Dendritic cell treated with granulocyte-macrophage colony-stimulating factor and Interleukin-4, amounts not matched to agents 40 ng/mL and 50 ng/mL, for 4 days (primary cell): ENCODE data around the gene CHST14.
A peak's percentile ranks its signal among the peaks of the same experiment; 100 is the strongest.
"Not testable (repeated sequence)": the region's sequence is repeated elsewhere in the genome, so short reads cannot be mapped to it uniquely, and the experiment has no call there.

ENCODE experiments used
- H3K27ac Mint-ChIP-seq: one replicate; pipeline ENCODE4 v1.8.0; 2022; ENCODE audit warnings: mild to moderate bottlenecking, mixed read lengths
- H3K27me3 Mint-ChIP-seq: one replicate; pipeline ENCODE4 v1.8.0; 2022; ENCODE audit warnings: mild to moderate bottlenecking, mixed read lengths
- H3K36me3 Mint-ChIP-seq: one replicate; pipeline ENCODE4 v1.8.0; 2022; ENCODE audit warnings: low read depth, mixed read lengths
- H3K4me1 Mint-ChIP-seq: one replicate; pipeline ENCODE4 v1.8.0; 2022; ENCODE audit warnings: low read depth, mixed read lengths
- H3K4me3 Mint-ChIP-seq: one replicate; pipeline ENCODE4 v1.8.0; 2022; ENCODE audit warnings: mild to moderate bottlenecking, moderate library complexity, mixed read lengths
- H3K9me3 Mint-ChIP-seq: one replicate; pipeline ENCODE4 v1.8.0; 2022; ENCODE audit warnings: mixed read lengths
- intact Hi-C: fragments of 100-400 bp; cut with micrococcal nuclease; formaldehyde crosslinking; loops from one replicate; pipeline ENCODE4 v1.15.0; 2022

The CHST14 gene

GRCh38 chr15:40446144-40446543 is 24.6 kb upstream of the CHST14 start:
- peaks cover 54% of the 10 kb centered on the region for H3K4me1 Mint-ChIP-seq
- H3K27me3 Mint-ChIP-seq, result peaks cover 13% of the 10 kb centered on the region
- intact Hi-C loops, result loop anchor here (10.0 kb wide), 1 partner anchor 59 kb away; no protein-coding TSS in a partner anchor
- peaks cover 12% of the 10 kb centered on the region for H3K36me3 Mint-ChIP-seq
- no peak overlapping the region for H3K27ac Mint-ChIP-seq
- H3K4me3 Mint-ChIP-seq, result no peak overlapping the region
- H3K9me3 Mint-ChIP-seq, result no peaks in the 10 kb centered on the region

DNA sequence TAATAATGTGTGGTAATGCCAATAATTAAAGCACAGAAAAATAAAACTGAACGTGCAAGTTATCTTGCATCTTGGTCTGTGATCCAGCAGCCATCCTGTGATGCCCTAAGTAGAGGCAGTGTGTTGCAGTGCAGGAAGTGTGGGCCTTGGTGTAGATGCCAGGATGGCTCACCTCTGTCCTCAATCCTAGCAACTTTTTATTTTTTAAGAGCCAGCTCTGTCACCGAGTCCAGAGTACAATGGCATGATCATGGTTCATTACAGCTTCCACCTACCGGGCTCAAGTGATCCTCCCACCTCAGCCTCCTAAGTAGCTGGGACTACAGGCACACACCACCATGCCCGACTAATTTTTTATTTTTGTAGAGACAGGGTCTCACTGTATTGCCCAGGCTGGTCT is 22.4 kb upstream of the CHST14 start:
- intact Hi-C loops, result loop anchor here (10.0 kb wide), 1 partner anchor 56 kb away; no protein-coding TSS in a partner anchor
- Mint-ChIP-seq H3K27ac (no peak overlapping the region), H3K9me3 (no peaks in the 10 kb centered on the region), H3K36me3 (peaks cover 7% of the 10 kb centered on the region), H3K4me3 (no peak overlapping the region), H3K4me1 (peaks cover 63% of the 10 kb centered on the region), H3K27me3 (peaks cover 5% of the 10 kb centered on the region)

DNA sequence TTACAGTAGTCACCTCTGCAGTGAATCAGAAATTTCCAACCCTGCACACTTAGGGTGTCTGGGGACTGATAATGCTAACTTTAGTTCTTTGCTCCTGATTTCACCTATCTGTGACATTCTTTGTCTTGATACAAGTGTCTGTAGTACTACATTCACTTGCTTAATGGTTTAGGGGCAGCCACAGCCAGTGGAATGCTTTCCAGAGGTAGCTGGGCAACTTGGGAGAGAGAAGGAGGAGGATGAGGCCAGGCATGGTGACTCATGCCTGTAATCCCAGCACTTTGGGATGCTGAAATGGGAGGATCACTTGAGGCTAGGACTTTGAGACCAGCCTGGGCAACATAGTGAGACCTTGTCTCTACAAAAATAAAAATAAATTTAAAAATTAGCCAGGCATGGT is 21.5 kb upstream of the CHST14 start:
- H3K9me3 Mint-ChIP-seq, result no peaks in the 10 kb centered on the region
- intact Hi-C loops, result loop anchor here (10.0 kb wide), 1 partner anchor 56 kb away; no protein-coding TSS in a partner anchor
- peaks cover 63% of the 10 kb centered on the region for H3K4me1 Mint-ChIP-seq
- H3K4me3 Mint-ChIP-seq, result no peak overlapping the region
- no peaks in the 10 kb centered on the region for H3K27me3 Mint-ChIP-seq
- peaks cover 7% of the 10 kb centered on the region for H3K36me3 Mint-ChIP-seq
- H3K27ac Mint-ChIP-seq, result no peak overlapping the region

DNA sequence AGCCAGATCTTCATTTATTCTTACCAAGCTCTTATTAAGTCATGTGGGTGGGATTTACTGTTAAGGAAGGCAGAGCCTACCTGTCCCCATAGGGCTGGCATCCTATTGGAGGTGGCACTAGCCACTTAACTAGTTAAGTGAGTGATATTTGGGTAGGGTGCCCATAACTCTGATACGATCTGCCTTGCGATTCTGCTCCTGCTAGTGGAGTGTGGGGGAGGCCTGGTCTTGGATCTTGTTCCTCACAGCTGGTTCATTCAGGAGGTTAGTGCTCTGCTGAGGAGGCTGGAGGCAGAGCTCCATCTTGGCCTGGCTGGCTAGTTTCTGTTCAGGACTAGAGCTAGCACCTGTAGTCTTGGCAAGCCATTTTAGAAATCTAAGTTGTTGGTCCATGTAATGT is 20.7 kb upstream of the CHST14 start:
- peaks cover 7% of the 10 kb centered on the region for H3K36me3 Mint-ChIP-seq
- H3K9me3 Mint-ChIP-seq, result no peaks in the 10 kb centered on the region
- no peaks in the 10 kb centered on the region for H3K27me3 Mint-ChIP-seq
- peaks cover 63% of the 10 kb centered on the region for H3K4me1 Mint-ChIP-seq
- intact Hi-C loops, result no loop called here
- H3K27ac Mint-ChIP-seq, result peak overlapping the region; percentile 11
- no peak overlapping the region for H3K4me3 Mint-ChIP-seq

DNA sequence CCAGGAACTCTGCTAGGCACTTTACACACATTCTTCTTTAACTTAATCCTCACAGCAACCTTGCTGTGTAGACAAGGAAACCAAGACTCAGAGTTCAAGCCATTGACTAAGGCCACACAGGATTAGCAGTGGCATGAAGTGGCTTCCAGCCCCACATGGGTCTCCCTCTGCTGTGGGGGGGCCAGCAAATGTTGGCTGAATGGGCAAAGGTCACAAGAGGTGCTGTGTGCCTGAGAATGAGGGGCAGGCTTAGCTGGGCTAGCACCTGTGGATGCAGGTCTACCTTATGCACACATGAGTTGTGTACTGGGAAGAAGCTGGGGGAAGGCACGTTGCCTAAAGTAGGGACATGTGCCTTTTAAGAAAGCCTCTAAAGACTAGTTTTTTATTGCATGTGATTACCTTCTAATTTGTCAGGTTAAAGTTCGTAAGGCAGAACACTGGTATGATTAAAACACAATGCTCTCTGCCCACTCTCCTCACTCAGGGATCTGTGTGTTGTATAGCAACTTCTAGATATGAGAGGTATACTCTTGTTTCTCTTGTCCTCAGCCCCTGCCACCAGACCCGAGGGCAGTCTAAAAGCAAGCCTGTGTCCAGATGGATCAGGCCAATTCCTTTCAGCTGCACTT is 19.1 kb upstream of the CHST14 start:
- Mint-ChIP-seq H3K9me3 (no peaks in the 10 kb centered on the region), H3K4me1 (peaks cover 70% of the 10 kb centered on the region), H3K4me3 (no peak overlapping the region), H3K36me3 (peaks cover 7% of the 10 kb centered on the region), H3K27me3 (no peaks in the 10 kb centered on the region), H3K27ac (no peak overlapping the region)
- intact Hi-C loops, result no loop called here

GRCh38 chr15:40452296-40453090 is 18.3 kb upstream of the CHST14 start:
- no peak overlapping the region for H3K4me3 Mint-ChIP-seq
- intact Hi-C loops, result no loop called here
- peaks cover 7% of the 10 kb centered on the region for H3K36me3 Mint-ChIP-seq
- no peak overlapping the region for H3K27ac Mint-ChIP-seq
- peaks cover 77% of the 10 kb centered on the region for H3K4me1 Mint-ChIP-seq
- H3K27me3 Mint-ChIP-seq, result no peaks in the 10 kb centered on the region
- no peaks in the 10 kb centered on the region for H3K9me3 Mint-ChIP-seq

DNA sequence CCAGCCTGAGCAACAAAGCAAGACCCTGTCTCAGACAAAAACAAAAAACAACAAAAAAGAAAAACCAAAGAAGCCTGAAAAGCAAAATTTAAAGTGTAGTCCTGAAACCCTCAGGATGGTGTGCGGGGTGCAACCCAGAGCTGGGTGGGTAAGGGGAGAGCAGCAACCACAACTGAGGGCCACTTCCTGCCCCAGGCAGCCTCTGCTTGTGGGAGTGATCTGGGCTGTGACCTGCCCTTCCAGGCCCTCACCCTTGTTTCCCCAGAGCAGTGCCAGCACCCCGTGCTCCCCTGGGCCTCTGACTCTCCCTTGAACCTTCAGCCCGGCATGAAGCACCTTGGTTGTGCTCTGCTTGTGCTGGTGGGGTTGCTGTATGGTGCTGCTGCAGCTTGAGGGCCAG is 16.8 kb upstream of the CHST14 start:
- H3K27me3 Mint-ChIP-seq, H3K9me3 Mint-ChIP-seq, intact Hi-C loops: not testable (repeated sequence)
- H3K27ac Mint-ChIP-seq, result peak overlapping the region; percentile 8
- H3K4me3 Mint-ChIP-seq, result peak overlapping the region; percentile 30
- H3K36me3 Mint-ChIP-seq, result peaks cover 22% of the 10 kb centered on the region
- H3K4me1 Mint-ChIP-seq, result peaks cover 77% of the 10 kb centered on the region

GRCh38 chr15:40454904-40455391 is 15.8 kb upstream of the CHST14 start:
- peak overlapping the region; percentile 8 for H3K27ac Mint-ChIP-seq
- intact Hi-C loops, result no loop called here
- H3K4me3 Mint-ChIP-seq, result no peak overlapping the region
- H3K27me3 Mint-ChIP-seq, result no peaks in the 10 kb centered on the region
- peaks cover 25% of the 10 kb centered on the region for H3K36me3 Mint-ChIP-seq
- no peaks in the 10 kb centered on the region for H3K9me3 Mint-ChIP-seq
- peaks cover 67% of the 10 kb centered on the region for H3K4me1 Mint-ChIP-seq

DNA sequence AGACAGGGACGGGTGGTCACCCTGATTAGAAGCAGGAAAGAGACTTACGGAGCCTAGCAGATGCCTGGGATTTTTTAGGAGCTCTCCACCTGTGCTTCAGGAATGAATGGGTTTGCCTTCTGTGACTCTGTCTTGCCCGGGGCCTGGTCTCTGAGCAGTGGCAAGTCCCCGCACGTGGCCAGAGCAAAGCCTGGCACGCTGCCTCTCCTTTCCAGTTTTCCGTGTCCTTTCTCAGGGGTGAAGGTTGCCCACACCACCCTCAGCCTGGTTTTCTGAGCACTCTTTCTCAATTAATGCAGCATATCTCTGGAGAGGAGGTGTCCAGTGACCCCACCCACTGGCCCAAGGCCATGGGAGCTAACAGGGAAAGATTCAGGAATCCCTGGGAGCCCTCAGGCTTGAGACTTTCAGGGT is 14.5 kb upstream of the CHST14 start:
- Mint-ChIP-seq H3K4me1 (peaks cover 58% of the 10 kb centered on the region), H3K27me3 (no peaks in the 10 kb centered on the region)
- intact Hi-C loops, result no loop called here

DNA sequence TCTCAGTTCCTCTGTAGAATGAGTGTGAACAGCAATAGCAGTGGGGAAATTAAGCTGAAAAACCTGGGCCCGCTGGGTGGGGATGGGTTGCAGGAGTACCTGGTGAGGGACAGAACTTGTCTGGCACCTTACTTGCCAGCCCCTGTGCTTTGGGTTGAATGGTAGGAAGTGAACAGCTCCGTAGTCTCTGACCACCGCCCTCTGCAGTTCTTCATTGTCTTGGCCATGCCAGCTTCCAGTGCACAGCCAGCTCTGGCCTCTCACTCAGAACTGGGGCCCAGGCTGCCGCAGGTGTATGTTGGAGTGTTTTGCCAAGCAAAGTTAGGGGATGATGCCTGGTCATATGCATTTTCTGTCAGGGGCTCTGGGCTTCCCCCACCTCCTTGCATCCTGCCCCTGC is 14.0 kb upstream of the CHST14 start:
- H3K36me3 Mint-ChIP-seq, result peaks cover 42% of the 10 kb centered on the region
- no peak overlapping the region for H3K27ac Mint-ChIP-seq
- peaks cover 54% of the 10 kb centered on the region for H3K4me1 Mint-ChIP-seq
- H3K27me3 Mint-ChIP-seq, result no peaks in the 10 kb centered on the region
- no peak overlapping the region for H3K4me3 Mint-ChIP-seq
- intact Hi-C loops, result no loop called here
- H3K9me3 Mint-ChIP-seq, result no peaks in the 10 kb centered on the region

More for the DNA sequence above, 14.5 kb upstream of the CHST14 start:
- Mint-ChIP-seq H3K9me3 (no peaks in the 10 kb centered on the region), H3K4me3 (no peak overlapping the region), H3K36me3 (peaks cover 38% of the 10 kb centered on the region), H3K27ac (no peak overlapping the region)

DNA sequence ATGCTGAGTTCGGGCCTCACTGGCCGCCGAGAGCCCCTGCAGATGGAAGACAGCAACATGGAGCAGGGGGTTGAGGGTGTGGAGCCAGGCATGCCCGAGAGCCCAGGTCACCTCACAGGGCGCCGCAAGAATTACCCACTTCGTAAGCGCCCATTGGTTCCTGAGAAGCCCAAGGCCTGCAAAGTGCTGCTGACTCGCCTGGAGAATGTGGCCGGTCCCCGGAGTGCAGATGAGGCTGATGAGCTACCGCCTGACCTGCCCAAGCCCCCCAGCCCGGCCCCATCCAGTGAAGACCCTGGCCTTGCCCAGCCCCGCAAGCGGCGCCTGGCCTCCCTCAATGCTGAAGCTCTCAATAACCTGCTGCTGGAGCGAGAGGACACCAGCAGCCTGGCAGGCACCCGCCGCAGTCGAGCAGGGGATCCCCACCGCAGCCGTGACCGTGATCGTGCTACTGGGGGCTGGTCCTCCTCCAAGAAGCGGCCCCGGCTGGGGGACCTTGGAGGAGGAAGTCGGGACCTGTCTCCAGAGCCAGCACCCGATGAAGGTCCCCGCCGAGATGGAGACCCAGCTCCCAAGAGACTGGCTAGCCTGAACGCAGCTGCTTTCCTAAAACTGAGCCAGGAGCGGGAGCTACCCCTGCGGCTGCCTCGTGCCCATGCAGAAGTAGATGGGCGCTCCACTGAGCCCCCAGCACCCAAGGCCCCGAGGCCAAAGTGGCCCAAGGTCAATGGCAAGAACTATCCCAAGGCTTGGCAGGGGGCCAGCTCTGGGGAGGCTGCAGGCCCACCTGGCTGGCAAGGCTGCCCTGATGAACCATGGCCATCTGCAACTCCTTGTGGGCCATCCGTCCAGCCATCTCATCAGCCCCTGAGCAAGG is 12.1 kb upstream of the CHST14 start:
- Mint-ChIP-seq H3K27ac (no peak overlapping the region), H3K36me3 (peaks cover 58% of the 10 kb centered on the region), H3K9me3 (no peaks in the 10 kb centered on the region), H3K4me3 (no peak overlapping the region), H3K27me3 (no peaks in the 10 kb centered on the region), H3K4me1 (peaks cover 35% of the 10 kb centered on the region)
- intact Hi-C loops, result no loop called here

DNA sequence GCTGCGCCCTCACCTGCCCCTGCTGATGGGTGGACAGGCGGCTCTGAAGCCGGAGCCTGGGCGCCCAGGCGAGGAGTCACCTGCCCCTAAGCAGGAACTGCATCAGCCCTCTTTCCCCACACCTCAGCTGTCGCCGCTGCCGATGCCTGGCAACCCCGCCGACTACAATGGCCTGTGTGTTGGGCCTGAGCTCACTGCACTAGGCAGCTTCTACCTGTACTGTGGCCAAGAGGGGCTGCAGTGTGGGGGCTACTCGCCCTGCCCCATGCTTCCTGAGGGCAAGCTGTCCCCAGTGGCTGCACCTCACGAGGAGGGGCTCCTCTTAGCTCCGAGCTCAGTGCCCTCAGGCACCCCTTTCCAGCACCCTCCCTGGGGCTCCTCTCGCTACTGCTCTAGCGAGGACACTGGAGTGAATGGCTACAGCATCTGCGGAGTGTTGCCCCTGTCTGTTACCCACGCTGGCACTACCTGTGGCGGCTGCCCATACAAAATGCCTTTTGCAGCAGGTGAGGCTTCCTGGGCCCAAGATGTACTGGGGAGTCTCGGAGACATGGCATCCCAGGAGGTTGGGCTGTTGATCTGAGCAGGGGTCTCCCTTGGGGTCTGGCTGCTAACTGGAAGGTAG is 11.3 kb upstream of the CHST14 start:
- Mint-ChIP-seq H3K9me3 (no peaks in the 10 kb centered on the region), H3K4me3 (no peak overlapping the region), H3K4me1 (peaks cover 32% of the 10 kb centered on the region), H3K27me3 (no peaks in the 10 kb centered on the region), H3K36me3 (peaks cover 66% of the 10 kb centered on the region), H3K27ac (no peak overlapping the region)
- intact Hi-C loops, result no loop called here

- no peak overlapping the region for H3K27ac Mint-ChIP-seq
- H3K27me3 Mint-ChIP-seq, result no peaks in the 10 kb centered on the region
- H3K4me1 Mint-ChIP-seq, result peaks cover 32% of the 10 kb centered on the region
- H3K36me3 Mint-ChIP-seq, result peaks cover 75% of the 10 kb centered on the region
- intact Hi-C loops, result no loop called here
- no peaks in the 10 kb centered on the region for H3K9me3 Mint-ChIP-seq
- H3K4me3 Mint-ChIP-seq, result no peak overlapping the region
Measured at GRCh38 chr15:40460404-40460803, 10.4 kb upstream of the CHST14 start.
